Measurements from ENCODE around the gene RAB37. TPM values are rescaled to one million over a fixed set of nuclear protein-coding genes. Genes with fewer than 3 reads are reported as not detected.

The RAB37 gene
- total and polyA plus RNA-seq, 9 of the 15 experiments (the other 6 are each of a cell fraction or from before 2014, with no cell fraction given): 0.03 to 0.27 (median 0.11) TPM; not detected in 4

- TF ChIP-seq, protein P1, sequence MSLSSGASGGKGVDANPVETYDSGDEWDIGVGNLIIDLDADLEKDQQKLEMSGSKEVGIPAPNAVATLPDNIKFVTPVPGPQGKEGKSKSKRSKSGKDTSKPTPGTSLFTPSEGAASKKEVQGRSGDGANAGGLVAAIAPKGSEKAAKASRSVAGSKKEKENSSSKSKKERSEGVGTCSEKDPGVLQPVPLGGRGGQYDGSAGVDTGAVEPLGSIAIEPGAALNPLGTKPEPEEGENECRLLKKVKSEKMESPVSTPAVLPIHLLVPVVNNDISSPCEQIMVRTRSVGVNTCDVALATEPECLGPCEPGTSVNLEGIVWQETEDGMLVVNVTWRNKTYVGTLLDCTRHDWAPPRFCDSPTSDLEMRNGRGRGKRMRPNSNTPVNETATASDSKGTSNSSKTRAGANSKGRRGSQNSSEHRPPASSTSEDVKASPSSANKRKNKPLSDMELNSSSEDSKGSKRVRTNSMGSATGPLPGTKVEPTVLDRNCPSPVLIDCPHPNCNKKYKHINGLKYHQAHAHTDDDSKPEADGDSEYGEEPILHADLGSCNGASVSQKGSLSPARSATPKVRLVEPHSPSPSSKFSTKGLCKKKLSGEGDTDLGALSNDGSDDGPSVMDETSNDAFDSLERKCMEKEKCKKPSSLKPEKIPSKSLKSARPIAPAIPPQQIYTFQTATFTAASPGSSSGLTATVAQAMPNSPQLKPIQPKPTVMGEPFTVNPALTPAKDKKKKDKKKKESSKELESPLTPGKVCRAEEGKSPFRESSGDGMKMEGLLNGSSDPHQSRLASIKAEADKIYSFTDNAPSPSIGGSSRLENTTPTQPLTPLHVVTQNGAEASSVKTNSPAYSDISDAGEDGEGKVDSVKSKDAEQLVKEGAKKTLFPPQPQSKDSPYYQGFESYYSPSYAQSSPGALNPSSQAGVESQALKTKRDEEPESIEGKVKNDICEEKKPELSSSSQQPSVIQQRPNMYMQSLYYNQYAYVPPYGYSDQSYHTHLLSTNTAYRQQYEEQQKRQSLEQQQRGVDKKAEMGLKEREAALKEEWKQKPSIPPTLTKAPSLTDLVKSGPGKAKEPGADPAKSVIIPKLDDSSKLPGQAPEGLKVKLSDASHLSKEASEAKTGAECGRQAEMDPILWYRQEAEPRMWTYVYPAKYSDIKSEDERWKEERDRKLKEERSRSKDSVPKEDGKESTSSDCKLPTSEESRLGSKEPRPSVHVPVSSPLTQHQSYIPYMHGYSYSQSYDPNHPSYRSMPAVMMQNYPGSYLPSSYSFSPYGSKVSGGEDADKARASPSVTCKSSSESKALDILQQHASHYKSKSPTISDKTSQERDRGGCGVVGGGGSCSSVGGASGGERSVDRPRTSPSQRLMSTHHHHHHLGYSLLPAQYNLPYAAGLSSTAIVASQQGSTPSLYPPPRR (CRISPR knock-in tag; IDR thresholded peaks at IDR 0.05; ENCODE audit: borderline replicate concordance): no peak
- peak; percentile 40 for TF ChIP-seq SMAD4 (CRISPR knock-in tag; conservative IDR thresholded peaks at IDR 0.05)
- TF ChIP-seq MAZ (CRISPR knock-in tag; conservative IDR thresholded peaks at IDR 0.05 in 1 of 2, IDR thresholded peaks at IDR 0.05 in 1 of 2): peak in 1 of 2 experiments; percentile 26; a peak in 1 of 4 replicates
- no peak for TF ChIP-seq EGR1 (conservative IDR thresholded peaks at IDR 0.05)
- TF ChIP-seq BACH1 (tag; IDR thresholded peaks at IDR 0.05): no peak
- TF ChIP-seq ZNF766 (CRISPR knock-in tag; conservative IDR thresholded peaks at IDR 0.05): 0 out of 2 replicates have a peak, but pooled peaks have one; percentile 41
- no peak for TF ChIP-seq KLF10 (CRISPR knock-in tag; IDR thresholded peaks at IDR 0.05)
- TF ChIP-seq SREBF2 (CRISPR knock-in tag; IDR thresholded peaks at IDR 0.05): no peak
- TF ChIP-seq ZBTB5 (IDR thresholded peaks at IDR 0.05): no peak
- no peak for TF ChIP-seq ZNF699 (CRISPR knock-in tag; IDR thresholded peaks at IDR 0.05; ENCODE audit: insufficient replicate concordance)
- peak in 1 of 2 experiments; percentile 17; a peak in 1 of 4 replicates for TF ChIP-seq ETV6 (IDR thresholded peaks at IDR 0.05; ENCODE audit: borderline replicate concordance in 1 of 2, low read depth in 2 of 2, low read length in 1 of 2)
- TF ChIP-seq ETV6 (CRISPR knock-in tag; IDR thresholded peaks at IDR 0.05; ENCODE audit: borderline replicate concordance): no peak
- TF ChIP-seq, protein P2, sequence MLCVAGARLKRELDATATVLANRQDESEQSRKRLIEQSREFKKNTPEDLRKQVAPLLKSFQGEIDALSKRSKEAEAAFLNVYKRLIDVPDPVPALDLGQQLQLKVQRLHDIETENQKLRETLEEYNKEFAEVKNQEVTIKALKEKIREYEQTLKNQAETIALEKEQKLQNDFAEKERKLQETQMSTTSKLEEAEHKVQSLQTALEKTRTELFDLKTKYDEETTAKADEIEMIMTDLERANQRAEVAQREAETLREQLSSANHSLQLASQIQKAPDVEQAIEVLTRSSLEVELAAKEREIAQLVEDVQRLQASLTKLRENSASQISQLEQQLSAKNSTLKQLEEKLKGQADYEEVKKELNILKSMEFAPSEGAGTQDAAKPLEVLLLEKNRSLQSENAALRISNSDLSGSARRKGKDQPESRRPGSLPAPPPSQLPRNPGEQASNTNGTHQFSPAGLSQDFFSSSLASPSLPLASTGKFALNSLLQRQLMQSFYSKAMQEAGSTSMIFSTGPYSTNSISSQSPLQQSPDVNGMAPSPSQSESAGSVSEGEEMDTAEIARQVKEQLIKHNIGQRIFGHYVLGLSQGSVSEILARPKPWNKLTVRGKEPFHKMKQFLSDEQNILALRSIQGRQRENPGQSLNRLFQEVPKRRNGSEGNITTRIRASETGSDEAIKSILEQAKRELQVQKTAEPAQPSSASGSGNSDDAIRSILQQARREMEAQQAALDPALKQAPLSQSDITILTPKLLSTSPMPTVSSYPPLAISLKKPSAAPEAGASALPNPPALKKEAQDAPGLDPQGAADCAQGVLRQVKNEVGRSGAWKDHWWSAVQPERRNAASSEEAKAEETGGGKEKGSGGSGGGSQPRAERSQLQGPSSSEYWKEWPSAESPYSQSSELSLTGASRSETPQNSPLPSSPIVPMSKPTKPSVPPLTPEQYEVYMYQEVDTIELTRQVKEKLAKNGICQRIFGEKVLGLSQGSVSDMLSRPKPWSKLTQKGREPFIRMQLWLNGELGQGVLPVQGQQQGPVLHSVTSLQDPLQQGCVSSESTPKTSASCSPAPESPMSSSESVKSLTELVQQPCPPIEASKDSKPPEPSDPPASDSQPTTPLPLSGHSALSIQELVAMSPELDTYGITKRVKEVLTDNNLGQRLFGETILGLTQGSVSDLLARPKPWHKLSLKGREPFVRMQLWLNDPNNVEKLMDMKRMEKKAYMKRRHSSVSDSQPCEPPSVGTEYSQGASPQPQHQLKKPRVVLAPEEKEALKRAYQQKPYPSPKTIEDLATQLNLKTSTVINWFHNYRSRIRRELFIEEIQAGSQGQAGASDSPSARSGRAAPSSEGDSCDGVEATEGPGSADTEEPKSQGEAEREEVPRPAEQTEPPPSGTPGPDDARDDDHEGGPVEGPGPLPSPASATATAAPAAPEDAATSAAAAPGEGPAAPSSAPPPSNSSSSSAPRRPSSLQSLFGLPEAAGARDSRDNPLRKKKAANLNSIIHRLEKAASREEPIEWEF (CRISPR knock-in tag; IDR thresholded peaks at IDR 0.05): no peak
- TF ChIP-seq, protein P3, sequence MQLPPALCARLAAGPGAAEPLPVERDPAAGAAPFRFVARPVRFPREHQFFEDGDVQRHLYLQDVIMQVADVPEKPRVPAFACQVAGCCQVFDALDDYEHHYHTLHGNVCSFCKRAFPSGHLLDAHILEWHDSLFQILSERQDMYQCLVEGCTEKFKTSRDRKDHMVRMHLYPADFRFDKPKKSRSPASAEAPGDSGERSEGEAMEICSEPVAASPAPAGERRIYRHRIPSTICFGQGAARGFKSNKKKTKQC (CRISPR knock-in tag; IDR thresholded peaks at IDR 0.05): no peak
- TF ChIP-seq ELF1 (tag; IDR thresholded peaks at IDR 0.05): no peak
These were observed 9.9 kb downstream of the RAB37 start (continued) for GRCh38 chr17:74746922-74747321.

Data from K562 (cell line).